ENCODE results near the gene APBB3.

Gene APBB3

GRCh38 chr5:140551872-140552271 is 12.5 kb downstream of the APBB3 start:
- no peak for DNase-seq (ENCODE audit: low spot score)

GRCh38 chr5:140550147-140551079 is 14.0 kb downstream of the APBB3 start:
- DNase-seq (ENCODE audit: low spot score): no peak

- DNase-seq (ENCODE audit: low spot score): no peak
Measured at GRCh38 chr5:140549237-140550144, 14.9 kb downstream of the APBB3 start.

DNA sequence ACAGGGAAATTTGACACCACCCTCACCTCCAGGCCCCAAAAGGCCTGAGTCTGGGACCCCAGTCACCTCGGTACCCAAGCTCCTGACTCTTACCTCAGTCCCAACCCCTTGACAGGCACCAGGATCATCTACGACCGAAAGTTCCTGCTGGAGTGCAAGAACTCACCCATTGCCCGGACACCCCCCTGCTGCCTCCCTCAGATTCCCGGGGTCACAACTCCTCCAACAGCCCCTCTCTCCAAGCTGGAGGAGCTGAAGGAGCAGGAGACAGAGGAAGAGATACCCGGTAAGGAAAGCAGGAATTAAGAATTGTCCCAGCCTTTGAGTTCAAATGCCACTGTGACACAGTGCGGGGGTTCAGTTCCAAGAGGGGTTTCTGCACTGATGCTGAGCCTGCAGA is 15.6 kb downstream of the APBB3 start:
- no peak for DNase-seq (ENCODE audit: low spot score)

GRCh38 chr5:140548300-140548688 is 16.1 kb downstream of the APBB3 start:
- no peak for DNase-seq (ENCODE audit: low spot score)

DNA sequence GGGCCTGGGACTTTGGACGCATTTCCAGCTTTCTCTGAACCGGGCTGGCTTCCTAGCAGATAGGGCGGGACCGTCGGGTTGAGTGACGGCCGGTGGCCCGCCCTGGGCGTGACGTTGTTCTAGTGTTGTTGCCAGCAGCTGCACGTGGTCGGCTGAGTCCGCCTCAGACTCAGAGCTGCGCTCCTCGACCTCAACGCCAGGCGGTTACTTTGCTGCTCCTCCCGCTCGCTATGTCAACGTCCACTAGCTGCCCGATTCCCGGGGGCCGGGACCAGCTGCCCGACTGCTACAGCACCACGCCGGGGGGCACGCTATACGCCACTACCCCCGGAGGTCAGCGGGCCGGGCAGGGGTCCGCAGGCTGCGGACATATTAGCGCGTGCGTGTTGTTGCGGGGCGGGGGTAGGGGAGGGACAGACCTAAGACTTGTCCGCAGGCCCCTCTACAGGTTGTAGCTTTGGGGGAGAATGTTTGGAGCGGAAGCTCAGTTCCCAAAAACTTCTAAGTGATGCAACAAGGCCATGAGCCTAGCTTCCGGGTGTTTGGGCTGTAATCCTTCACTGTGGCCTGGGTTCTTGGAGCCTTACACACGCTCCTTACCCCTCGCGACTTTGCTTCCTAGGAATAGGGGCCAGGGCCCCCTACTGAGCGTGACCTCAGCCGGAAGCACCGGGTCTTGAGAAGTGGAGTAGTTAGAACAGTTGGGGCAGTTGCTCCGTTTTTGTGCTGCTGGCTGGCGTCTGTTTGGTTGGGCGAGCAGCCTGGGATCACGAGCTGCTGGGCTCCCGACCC is 16.7 kb downstream of the APBB3 start, which contains the start of gene EIF4EBP3:
Gene EIF4EBP3, plus strand, starts transcription at position 155 of the 792 bp plus-strand sequence. Its CDS starts 76 bp downstream, at position 231.
- DNase-seq (ENCODE audit: low spot score): peak; percentile 84

DNA sequence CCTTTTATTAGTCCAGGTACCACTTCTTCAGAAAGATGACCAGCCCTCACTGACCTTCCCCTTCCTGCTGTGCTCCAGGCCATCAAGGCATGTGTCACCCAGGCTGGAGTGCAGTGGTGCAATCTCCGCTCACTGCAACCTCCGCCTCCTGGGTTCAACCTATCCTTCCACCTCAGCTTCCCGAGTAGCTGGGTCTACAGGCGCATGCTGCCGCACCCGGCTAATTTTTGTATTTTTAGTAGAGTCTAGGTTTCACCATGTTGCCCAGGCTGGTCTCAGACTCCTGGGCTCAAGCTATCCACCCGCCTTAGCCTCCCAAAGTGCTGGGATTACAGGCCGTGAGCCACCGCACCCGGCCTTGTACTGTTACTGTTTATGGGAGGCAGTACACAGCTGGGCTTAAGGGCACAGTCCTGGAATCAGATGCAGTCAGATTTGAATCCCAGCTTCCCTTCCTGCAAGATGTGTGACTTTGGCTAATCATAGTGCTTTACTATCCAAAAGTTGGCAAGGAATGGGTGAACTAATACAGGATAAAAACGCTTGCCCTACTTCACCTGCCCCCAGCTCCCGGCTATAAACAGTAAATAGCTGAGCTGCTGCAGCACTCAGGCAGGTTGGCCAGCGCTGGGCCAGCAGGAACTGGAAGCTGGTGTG is 17.4 kb downstream of the APBB3 start:
- no peak for DNase-seq (ENCODE audit: low spot score)

DNA sequence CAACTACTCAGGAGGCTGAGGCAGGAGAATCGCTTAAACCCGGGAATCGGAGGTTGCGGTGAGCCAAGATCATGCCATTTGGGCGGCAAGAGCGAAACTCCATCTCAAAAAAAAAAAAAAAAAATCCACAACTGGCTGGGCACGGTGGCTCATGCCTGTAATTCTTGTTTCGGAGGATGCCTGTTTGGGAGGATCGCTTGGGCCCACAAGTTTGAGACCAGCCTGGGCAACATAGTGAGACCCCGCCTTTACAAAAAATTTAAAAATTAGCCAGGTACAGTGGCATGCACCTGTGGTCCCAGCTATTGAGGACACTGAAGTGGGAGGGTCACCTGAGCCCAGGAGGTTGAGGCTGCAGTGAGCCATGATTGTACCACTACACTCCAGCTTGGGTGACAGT is 18.8 kb downstream of the APBB3 start:
- no peak for DNase-seq (ENCODE audit: low spot score)

- DNase-seq (ENCODE audit: low spot score): no peak
Measured at GRCh38 chr5:140544986-140545385, 19.4 kb downstream of the APBB3 start.

GRCh38 chr5:140542972-140543371 is 21.4 kb downstream of the APBB3 start:
- DNase-seq (ENCODE audit: low spot score): no peak

DNA sequence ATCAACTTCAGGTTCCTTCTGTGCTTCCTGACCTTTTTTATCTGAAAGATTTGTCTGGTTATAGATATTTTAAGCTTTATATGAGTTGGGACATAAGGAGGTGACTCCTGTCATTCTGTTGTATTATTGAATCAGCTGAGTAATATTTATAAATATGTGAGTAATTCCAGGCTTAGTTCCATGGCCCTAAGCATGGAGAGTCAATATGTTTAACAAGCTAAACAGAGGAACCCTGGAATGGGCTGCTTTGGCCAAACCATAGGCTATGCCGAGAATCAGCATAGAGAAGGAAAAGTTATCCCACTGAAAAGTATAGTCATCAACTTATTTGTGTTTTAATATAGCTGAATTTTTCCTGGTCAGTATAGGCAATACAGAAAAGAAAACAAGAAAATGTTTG is 24.2 kb downstream of the APBB3 start:
- no peak for DNase-seq (ENCODE audit: low spot score)

DNA sequence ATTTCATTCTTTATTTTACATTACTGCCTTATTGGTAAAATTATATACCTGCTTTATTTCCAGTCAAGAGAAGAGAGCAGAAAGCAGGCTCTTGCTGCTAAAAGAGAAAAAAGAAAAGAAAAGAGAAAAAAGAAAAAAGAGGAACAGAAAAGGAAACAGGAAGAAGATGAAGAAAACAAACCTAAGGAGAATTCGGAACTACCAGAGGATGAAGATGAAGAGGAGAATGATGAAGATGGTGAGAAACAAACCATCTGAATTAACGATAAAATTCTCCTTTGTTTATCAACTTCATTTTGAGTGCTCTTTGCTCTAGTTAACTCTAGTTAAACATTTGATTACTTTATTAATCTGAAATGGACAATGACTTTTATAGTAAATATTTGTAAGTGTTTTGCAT is 40.4 kb downstream of the APBB3 start:
- no peak for DNase-seq (ENCODE audit: low spot score)

- no peak for DNase-seq (ENCODE audit: low spot score)
Measured at GRCh38 chr5:140513124-140513523, 51.3 kb downstream of the APBB3 start.

DNA sequence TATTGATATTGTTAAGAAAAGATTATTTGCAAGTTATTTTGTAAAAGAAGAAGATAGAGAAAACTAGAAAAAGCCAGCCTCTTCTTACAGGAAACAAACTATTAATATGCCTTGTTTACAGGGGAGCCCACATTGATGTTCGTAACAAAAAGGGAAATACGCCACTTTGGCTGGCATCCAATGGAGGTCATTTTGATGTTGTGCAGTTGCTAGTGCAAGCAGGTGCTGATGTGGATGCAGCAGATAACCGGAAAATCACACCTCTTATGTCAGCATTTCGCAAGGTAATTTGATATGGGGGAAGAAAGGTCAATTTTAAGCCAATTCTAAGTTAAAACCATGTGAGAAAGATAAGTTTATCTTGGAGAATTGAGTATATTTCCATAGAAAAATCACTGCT is 54.5 kb downstream of the APBB3 start:
- DNase-seq (ENCODE audit: low spot score): no peak

Measured in CD4-positive, alpha-beta T cell treated with Interleukin-2 at 100 ng/mL for 4 hours (primary cell).